Brain microvascular endothelial cell (primary cell): ENCODE measurements around the gene ANO1.
"Not testable (repeated sequence)": the region's sequence is repeated elsewhere in the genome, so short reads cannot be mapped to it uniquely, and the experiment has no call there.

Source experiments
- DNase-seq: peaks from one replicate; pipeline ENCODE4 v3.0.0-alpha.2; 2020
- H3K27ac ChIP-seq: fragments of 250-450 bp; sonication (Bioruptor Pico); 2 replicates; pipeline ENCODE4 v1.5.1; 2020; ENCODE audit warnings: mild to moderate bottlenecking, moderate library complexity
- H3K27me3 ChIP-seq: fragments of 250-450 bp; sonication (Bioruptor Pico); replicated peaks from 2 replicates; pipeline ENCODE4 v1.5.1; 2020; ENCODE audit warnings: mild to moderate bottlenecking
- H3K36me3 ChIP-seq: fragments of 250-450 bp; sonication (Bioruptor Pico); replicated peaks from 2 replicates; pipeline ENCODE4 v1.5.1; 2020; ENCODE audit warnings: mild to moderate bottlenecking
- H3K4me3 ChIP-seq: 2 replicates; pipeline ENCODE4 v1.5.1; 2011; ENCODE audit warnings: low read depth, mild to moderate bottlenecking, control low read depth, low read length, moderate library complexity
- CTCF ChIP-seq: IDR thresholded peaks from 2 replicates; pipeline ENCODE4 v1.5.1; 2011; ENCODE audit warnings: low read depth, mild to moderate bottlenecking, moderate library complexity, low read length, control low read depth, inconsistent platforms; ENCODE audit errors: missing control alignments
- in situ Hi-C: cut with HindIII; loops from 2 replicates; pipeline ENCODE4 v1.10.0; 2017; ENCODE audit warnings: low sequenced_read_pairs, low pct_ligation_motif_present

The ANO1 gene

GRCh38 chr11:70194792-70195791 is 117.0 kb downstream of the ANO1 start:
- no peak overlapping the region for H3K27ac ChIP-seq
- DNase-seq: no peak
- no peak overlapping the region for H3K4me3 ChIP-seq
- H3K27me3 ChIP-seq: peaks cover 2% of the 10 kb centered on the region
- no peak for TF ChIP-seq CTCF
- H3K36me3 ChIP-seq: no peaks in the 10 kb centered on the region
- in situ Hi-C loops: loop anchor here (25.0 kb wide), 2 partner anchors 158 to 283 kb away; no protein-coding TSS in a partner anchor

GRCh38 chr11:70200212-70200844 is 122.2 kb downstream of the ANO1 start:
- TF ChIP-seq CTCF: no peak
- in situ Hi-C loops: no loop called here
- no peak for DNase-seq

GRCh38 chr11:70201047-70201446 is 122.9 kb downstream of the ANO1 start:
- H3K27me3 ChIP-seq, H3K27ac ChIP-seq, H3K4me3 ChIP-seq, DNase-seq, H3K36me3 ChIP-seq, in situ Hi-C loops: not testable (repeated sequence)

More at GRCh38 chr11:70200212-70200844, 122.2 kb downstream of the ANO1 start:
- H3K27ac ChIP-seq: no peak overlapping the region
- H3K4me3 ChIP-seq: no peak overlapping the region
- H3K27me3 ChIP-seq: peaks cover 2% of the 10 kb centered on the region
- peaks cover under 1% of the 10 kb centered on the region for H3K36me3 ChIP-seq

- peak overlapping the region; percentile 96 for H3K4me3 ChIP-seq
- no peak for TF ChIP-seq CTCF
- no peaks in the 10 kb centered on the region for H3K27me3 ChIP-seq
- H3K36me3 ChIP-seq: peaks cover 17% of the 10 kb centered on the region
- no peak overlapping the region for H3K27ac ChIP-seq
- in situ Hi-C loops: no loop called here
- DNase-seq: no peak
Observed at GRCh38 chr11:70201882-70202861, 124.1 kb downstream of the ANO1 start.

- TF ChIP-seq CTCF: no peak
- Histone ChIP-seq H3K4me3 (peak within 1 kb of the TSS; percentile 96), H3K27me3 (no peaks in the 10 kb centered on the region), H3K27ac (peak within 1 kb of the TSS; percentile 94), H3K36me3 (peaks cover 24% of the 10 kb centered on the region)
- peak; percentile 92 for DNase-seq
- in situ Hi-C loops: no loop called here
Observed at GRCh38 chr11:70202920-70203750, 125.0 kb downstream of the ANO1 start, which contains the start of gene FADD. FADD (plus strand) TSS chr11:70203296; CDS start chr11:70203460, 164 bp downstream.
